AG10803 (cell line): ENCODE results near the gene GTPBP3.

ENCODE experiments used
- DNase-seq: peaks from one replicate; pipeline ENCODE4 v3.0.0; 2010; ENCODE audit warnings: low read depth
- H3K4me3 ChIP-seq: 2 replicates; pipeline ENCODE4 v1.5.1; 2011; ENCODE audit warnings: mild to moderate bottlenecking, low read length, control low read depth
- CTCF ChIP-seq: conservative IDR thresholded peaks from 2 replicates; pipeline ENCODE4 v1.5.1; 2011; ENCODE audit warnings: mild to moderate bottlenecking, low read length, control low read depth, inconsistent platforms

GTPBP3 gene

DNA sequence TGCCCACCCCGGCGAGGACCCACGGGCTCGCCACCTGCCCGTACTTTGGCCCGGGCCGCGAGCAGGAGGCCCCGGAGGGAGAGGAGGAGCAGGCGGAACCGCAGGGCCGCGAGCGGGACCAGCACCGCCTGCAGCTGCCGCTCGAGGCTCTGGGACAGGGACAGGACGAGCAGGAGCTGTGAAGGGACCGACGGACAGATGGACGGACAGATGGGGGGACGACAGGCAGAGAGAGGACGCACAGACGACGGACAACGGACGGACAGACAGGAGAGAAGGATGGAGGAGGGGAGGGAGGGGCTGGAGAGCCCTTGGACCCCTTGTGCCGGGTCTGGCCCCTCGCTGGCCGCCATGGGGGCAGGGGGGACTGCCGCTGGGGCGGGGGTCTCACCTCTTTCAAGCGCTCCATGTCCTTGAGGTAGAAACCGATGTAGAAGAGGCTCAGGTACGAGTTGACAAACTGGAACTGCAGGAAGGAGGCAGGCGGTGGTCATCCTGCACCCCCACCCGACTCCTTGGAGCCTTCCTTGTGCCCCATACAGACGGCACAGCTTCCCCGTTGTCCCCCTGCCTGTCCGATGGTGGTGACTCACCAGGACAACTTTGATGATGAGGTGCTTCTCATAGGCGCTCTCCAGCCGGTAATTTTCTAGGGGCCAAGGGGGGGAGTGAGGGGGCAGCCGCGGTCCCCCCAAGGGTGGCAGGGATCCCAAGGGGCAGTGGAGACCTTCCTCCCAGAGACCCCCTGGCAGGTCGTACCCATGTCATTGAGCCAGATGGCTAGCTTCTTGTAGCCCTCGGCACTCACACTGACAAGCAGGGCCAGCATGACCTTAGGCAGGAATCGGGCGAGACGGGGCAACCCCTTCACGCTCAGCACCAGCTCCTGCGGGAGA lies 7.7 kb upstream of the GTPBP3 start:
- TF ChIP-seq CTCF, result no peak
- no peak overlapping the region for H3K4me3 ChIP-seq
- no peak for DNase-seq

- no peak for DNase-seq
- no peak for TF ChIP-seq CTCF
- H3K4me3 ChIP-seq, result no peak overlapping the region
Measured at GRCh38 chr19:17330262-17331044, 6.9 kb upstream of the GTPBP3 start.

DNA sequence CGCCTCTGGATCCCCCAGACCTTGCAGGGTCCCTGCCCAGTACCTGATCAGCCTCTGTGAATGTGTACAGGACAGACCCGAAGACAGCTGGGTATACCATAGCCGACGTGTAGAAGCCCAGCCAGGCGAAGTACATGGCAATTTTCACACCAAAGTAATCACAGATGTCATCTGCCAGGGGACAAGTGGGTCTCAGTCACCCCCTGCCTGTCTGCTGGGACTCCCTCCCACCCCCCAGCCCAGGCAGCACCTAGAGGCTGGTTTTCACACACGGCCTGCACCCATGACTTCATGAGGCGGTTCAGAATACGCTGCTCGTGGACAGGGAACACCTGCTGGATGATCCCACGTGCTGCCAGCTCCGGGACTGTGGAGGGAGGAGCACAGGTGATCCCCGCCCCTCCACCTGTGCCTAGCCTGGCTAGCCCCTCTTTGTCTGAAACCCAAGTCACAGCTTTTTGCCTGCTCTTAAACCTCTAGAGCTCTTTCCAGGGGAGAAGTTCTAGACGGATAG lies 6.3 kb upstream of the GTPBP3 start:
- H3K4me3 ChIP-seq, result no peak overlapping the region
- no peak for TF ChIP-seq CTCF
- no peak for DNase-seq

DNA sequence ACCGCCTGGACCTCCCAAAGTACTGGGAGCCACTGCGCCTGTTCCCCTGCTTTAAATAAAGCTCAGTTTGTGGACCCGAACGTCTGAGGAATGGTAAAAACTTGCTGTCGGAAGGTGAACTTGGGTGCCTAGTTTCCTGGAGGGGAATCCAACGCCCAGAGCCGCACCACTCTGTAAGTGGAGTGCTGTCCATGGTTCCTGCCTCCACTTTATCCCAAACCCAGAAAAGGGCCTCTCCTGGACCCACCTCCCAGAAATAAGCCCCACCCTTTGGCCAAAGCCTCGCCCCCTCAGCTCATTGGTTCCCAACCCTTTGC lies 5.0 kb upstream of the GTPBP3 start:
- no peak overlapping the region for H3K4me3 ChIP-seq
- no peak for TF ChIP-seq CTCF
- DNase-seq, result no peak

- DNase-seq, result peak; percentile 48
- TF ChIP-seq CTCF, result no peak
- no peak overlapping the region for H3K4me3 ChIP-seq
Measured at GRCh38 chr19:17332677-17333581, 4.4 kb upstream of the GTPBP3 start.

DNA sequence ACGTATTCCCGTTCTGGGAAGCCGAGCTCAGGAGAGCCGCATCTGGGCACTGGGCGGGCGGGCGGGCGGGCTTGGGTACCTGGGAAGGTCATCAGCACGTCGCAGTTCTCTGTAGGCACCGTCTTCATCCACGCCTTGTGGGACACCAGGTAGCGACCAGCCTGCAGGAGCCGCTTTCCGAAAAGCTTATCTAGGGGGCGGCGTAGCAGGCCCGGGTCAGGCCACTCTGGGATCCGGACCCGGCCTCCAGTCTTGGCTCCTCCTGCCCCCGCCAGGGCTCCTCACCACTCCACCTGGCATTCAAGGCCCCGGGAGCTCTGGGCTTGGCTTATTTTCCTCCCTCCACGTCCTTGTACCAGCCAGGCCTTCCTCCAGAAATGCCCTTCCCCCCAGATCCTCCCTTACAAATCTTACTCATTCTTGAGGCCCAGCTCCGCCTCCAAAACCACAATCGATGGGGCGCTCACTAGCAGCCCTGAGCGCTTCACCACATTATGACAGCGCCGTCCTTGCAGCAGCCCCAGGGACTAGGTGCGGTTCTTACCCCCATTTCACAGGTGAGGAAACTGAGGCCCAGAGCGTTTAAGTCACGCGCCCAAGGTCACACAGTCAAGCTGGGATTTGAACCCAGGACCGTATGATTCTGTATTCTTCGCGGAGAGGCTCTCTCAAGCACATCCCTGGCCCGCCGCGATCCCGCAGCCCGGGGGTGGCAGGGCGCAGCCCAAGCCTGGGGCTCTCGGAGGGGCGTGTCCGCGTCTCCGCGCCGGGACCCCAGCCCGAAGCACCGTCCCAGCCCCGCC lies 3.5 kb upstream of the GTPBP3 start:
- no peak for TF ChIP-seq CTCF
- DNase-seq, result peak; percentile 81
- H3K4me3 ChIP-seq, result peak overlapping the region; percentile 67
